Mucosa of stomach (tissue), 1 donor: ENCODE results near the gene WDR5B.
A peak's percentile ranks its signal among the peaks of the same experiment; 100 is the strongest.

Experiments used
- H3K27me3 ChIP-seq: one replicate; pipeline ENCODE4 v1.7.0; 2013; ENCODE audit warnings: mild to moderate bottlenecking, low read length; ENCODE audit not compliant: control insufficient read depth, insufficient read depth
- H3K36me3 ChIP-seq: one replicate; pipeline ENCODE4 v1.7.0; 2013; ENCODE audit warnings: low read length; ENCODE audit not compliant: control insufficient read depth, insufficient read depth
- H3K4me1 ChIP-seq: one replicate; pipeline ENCODE4 v1.7.0; 2013; ENCODE audit warnings: mild to moderate bottlenecking, low read length; ENCODE audit not compliant: control insufficient read depth, insufficient read depth
- H3K4me3 ChIP-seq: one replicate; pipeline ENCODE4 v1.7.0; 2013; ENCODE audit warnings: low read length
- H3K9ac ChIP-seq: one replicate; pipeline ENCODE4 v1.7.0; 2013; ENCODE audit warnings: mild to moderate bottlenecking, low read length, moderate library complexity
- H3K9me3 ChIP-seq: one replicate; pipeline ENCODE4 v1.7.0; 2013; ENCODE audit warnings: mild to moderate bottlenecking, low read length, moderate library complexity; ENCODE audit not compliant: control insufficient read depth
- donor health status: Pancreatic carcinoma.

The WDR5B gene

DNA sequence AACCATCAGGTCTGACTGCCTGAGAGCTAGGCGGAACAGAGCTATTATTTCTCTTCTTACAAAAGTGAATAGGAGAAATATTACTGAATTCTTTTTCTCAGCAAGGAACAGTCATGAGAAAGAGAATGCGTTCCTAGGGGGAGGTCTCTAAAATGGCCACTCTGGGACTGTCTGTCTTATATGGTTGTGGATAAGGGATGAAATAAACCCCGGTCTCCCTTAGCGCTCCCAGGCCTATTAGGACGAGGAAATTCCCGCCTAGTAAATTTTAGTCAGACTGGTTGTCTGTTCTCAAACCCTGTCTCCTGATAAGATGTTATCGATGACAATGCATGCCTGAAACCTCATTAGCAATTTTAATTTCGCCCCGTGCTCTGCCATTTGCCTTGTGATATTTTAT is 20.1 kb upstream of the WDR5B start:
- Histone ChIP-seq H3K9me3 (no peaks in the 10 kb centered on the region), H3K36me3 (peaks cover 4% of the 10 kb centered on the region), H3K9ac (no peak overlapping the region), H3K27me3 (no peaks in the 10 kb centered on the region), H3K4me1 (no peaks in the 10 kb centered on the region), H3K4me3 (no peak overlapping the region)

DNA sequence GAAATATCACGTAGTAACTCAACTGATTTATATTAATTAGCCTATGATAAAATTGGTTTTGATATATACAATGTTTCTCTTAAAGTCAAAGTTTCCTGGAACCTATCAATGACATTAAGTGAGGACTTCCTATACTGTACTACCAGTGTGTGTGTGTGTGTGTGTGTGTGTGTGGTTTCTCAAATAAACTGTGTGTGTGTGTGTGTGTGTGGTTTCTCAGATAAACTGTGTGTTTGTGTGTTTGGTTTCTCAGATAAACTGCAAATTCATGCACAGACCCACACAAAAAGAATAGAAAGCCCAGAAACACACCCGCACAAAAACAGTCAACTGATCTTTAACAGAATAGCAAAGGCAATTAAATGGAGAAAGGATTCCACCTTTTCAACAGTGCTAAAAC is 14.5 kb upstream of the WDR5B start:
- Histone ChIP-seq H3K4me3 (no peak overlapping the region), H3K9me3 (no peaks in the 10 kb centered on the region), H3K4me1 (no peaks in the 10 kb centered on the region), H3K27me3 (no peaks in the 10 kb centered on the region), H3K9ac (no peak overlapping the region), H3K36me3 (no peaks in the 10 kb centered on the region)

DNA sequence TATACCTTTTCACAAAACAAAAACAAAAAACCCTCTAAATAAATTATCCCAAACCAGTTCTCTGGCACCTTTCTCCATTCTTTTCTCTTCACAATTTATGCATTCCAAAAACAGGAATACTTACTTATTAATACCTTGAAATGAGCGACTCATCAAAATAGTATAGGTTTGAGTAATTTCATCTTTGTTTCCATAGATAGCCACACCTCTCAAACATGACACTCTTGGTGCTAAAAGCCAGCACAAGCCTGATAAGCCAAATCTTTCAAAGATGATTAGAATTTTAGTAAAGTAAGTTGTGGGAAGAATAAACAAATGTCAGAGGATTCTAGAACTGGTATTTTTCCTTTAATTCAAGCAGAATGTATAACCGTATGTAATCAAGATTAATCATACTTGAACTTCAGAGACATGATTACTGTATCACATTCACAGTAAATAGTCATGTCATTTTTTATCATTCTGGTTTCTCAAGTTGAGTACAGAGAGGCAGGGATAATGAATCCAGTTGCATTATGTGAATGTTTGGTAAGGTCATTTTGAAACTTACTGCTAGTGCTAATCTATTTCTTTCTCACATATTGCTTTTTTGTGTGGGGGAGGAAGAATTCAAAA is 12.1 kb upstream of the WDR5B start:
- Histone ChIP-seq H3K4me1 (no peaks in the 10 kb centered on the region), H3K4me3 (no peak overlapping the region), H3K27me3 (no peaks in the 10 kb centered on the region), H3K36me3 (no peaks in the 10 kb centered on the region), H3K9ac (no peak overlapping the region), H3K9me3 (no peaks in the 10 kb centered on the region)

DNA sequence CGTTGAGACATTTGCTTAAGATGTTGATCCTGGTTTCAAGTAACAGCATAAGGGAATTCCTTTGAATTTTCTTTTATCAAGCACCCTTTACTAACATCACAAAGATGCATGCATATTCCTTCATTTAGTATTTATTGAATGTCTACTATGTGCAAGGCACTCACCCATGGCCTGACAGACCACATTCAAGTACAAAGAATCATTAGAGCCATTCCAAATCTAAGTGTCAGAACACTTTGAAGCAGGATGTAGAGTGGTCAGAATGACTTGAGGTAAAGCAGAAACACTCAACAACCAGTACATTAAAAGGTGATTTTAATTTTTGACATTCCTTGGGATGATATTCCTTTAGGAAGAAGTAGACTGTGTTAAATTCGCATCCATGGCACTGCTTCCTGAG is 6.0 kb upstream of the WDR5B start:
- Histone ChIP-seq H3K4me3 (no peak overlapping the region), H3K36me3 (no peaks in the 10 kb centered on the region), H3K9me3 (no peaks in the 10 kb centered on the region), H3K4me1 (peaks cover 7% of the 10 kb centered on the region), H3K9ac (no peak overlapping the region), H3K27me3 (no peaks in the 10 kb centered on the region)

DNA sequence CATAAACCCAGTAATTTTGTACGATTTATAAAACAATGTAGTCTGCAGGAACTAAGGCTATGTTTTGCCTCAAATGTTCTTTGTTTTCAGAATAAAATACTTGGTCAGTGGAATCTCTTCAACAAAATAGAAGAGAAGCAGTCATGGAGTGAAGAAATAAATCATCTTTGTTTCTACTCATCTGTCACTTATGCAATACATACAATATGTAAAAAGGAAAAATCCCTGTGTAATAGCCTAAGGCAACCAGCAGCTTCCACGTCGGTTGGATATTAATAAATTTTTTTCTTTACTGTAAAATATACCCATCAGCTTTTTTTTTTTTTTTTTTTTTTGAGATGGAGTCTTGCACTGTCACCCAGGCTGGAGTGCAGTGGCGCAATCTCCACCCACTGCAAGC is 5.2 kb upstream of the WDR5B start:
- Histone ChIP-seq H3K4me1 (peaks cover 7% of the 10 kb centered on the region), H3K27me3 (no peaks in the 10 kb centered on the region), H3K4me3 (no peak overlapping the region), H3K36me3 (no peaks in the 10 kb centered on the region), H3K9me3 (no peaks in the 10 kb centered on the region), H3K9ac (no peak overlapping the region)

DNA sequence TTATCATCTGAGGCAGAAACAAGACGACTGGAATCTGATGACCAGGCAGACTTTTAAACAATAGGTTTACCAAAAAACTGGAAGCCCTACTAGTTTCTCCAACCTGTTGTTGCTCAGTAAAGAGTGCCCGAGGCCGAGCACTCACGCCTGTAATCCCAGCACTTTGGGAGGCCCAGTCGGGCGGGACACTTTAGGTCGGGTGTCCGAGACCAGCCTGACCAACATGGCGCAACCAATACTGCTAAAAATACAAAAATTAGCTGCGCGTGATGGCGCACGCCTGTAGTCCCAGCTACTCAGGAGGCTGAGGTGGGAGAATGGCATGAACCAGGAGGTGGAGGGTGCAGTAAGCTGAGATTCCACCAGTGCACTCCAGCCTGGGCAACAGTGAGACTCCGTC is 1.1 kb upstream of the WDR5B start:
- Histone ChIP-seq H3K4me1 (peaks cover 7% of the 10 kb centered on the region), H3K36me3 (no peaks in the 10 kb centered on the region), H3K4me3 (peak overlapping the region; percentile 66), H3K9me3 (no peaks in the 10 kb centered on the region), H3K27me3 (no peaks in the 10 kb centered on the region), H3K9ac (peak overlapping the region; percentile 82)

DNA sequence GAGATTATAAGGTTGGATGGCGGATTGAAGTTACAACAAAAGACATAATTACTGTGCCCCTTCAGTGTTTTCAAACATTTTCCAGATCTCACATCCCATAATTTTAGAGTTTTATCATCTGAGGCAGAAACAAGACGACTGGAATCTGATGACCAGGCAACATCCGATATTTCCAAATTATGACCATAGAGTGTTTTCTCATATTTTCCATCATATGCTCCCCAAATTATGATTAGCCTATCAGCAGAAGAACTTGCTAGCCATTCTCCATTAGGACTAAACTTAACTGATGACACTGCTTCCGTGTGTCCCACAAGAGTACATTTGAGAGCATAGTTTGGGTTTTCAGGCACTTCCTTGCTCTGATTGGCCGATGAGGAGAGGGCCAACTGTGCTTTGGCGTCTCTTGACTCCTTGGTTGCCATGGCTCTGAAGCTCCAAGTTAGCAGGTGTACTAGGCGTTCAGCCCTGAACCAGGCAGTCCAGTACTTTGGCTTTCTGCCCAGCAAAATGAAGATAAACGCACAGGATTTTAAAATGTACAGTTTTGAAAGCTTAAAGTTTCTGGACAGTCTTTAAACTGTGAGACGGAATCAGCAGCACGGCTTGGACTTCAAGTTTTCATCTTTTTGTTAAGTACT is 638 bp downstream of the WDR5B start:
- H3K4me3 ChIP-seq, result peak overlapping the region; percentile 66
- peaks cover 7% of the 10 kb centered on the region for H3K4me1 ChIP-seq
- H3K36me3 ChIP-seq, result no peaks in the 10 kb centered on the region
- H3K9me3 ChIP-seq, result no peaks in the 10 kb centered on the region
- H3K9ac ChIP-seq, result peak overlapping the region; percentile 82
- no peaks in the 10 kb centered on the region for H3K27me3 ChIP-seq

DNA sequence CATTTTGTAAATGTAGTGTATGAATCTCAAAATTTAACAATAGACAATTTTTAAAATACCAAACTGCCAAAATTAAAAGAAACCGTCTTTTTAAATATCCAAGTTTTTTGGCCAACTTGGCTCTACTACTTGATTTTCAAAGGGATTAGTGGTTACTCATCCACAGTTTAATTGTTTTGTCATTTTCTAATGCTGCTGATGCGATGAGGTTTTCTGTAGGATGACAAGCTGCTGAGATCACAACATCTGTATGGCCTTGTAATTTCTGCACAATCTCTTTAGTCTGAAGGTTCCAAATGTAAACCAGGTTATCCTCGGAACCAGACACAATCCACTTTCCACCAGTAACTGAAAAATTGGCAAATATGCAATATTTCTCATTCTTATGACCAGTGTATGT is 1.5 kb downstream of the WDR5B start:
- H3K36me3 ChIP-seq, result no peaks in the 10 kb centered on the region
- no peak overlapping the region for H3K4me3 ChIP-seq
- no peaks in the 10 kb centered on the region for H3K9me3 ChIP-seq
- no peaks in the 10 kb centered on the region for H3K27me3 ChIP-seq
- H3K9ac ChIP-seq, result no peak overlapping the region
- H3K4me1 ChIP-seq, result peaks cover 7% of the 10 kb centered on the region

DNA sequence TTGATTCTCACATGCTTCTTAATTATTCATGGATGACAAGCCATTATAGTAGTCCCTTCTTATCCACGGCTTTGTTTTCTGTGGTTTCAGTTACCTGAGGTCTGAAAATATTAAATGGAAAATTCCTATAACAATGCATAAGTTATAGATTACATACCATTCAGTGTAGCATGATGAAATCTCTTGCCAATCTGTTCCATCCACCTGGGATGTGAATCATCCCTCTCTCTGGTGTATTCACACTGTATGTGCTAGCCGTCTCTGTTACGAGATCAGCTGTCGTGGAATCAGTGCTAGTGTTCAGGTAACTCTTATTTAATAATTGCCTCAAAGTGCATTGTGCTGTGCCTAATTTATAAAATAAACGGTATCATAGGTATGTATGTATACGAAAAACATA is 5.2 kb downstream of the WDR5B start:
- H3K36me3 ChIP-seq, result no peaks in the 10 kb centered on the region
- H3K9me3 ChIP-seq, result no peaks in the 10 kb centered on the region
- H3K4me3 ChIP-seq, result no peak overlapping the region
- no peaks in the 10 kb centered on the region for H3K4me1 ChIP-seq
- no peaks in the 10 kb centered on the region for H3K27me3 ChIP-seq
- H3K9ac ChIP-seq, result no peak overlapping the region

DNA sequence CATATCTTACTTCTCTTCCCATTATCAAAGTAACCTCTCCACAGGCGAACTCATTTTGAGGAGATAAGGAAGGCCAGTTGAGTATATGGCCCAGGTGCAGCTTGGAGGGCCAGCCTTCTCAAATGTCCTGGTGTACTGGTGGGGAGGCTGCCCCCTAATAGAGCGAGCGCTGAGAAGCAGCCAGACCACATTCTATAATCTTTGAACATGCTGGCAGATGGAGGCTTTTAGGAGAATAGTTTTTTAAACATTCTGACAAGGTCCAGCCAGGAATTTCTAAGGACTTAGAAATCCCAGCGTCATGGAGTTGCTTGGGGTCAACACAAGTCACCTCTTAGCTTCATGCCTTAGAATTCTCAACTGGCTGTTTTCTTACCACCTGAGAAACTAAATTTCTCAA is 5.8 kb downstream of the WDR5B start:
- Histone ChIP-seq H3K27me3 (no peaks in the 10 kb centered on the region), H3K36me3 (no peaks in the 10 kb centered on the region), H3K9me3 (no peaks in the 10 kb centered on the region), H3K9ac (no peak overlapping the region), H3K4me1 (no peaks in the 10 kb centered on the region), H3K4me3 (no peak overlapping the region)

DNA sequence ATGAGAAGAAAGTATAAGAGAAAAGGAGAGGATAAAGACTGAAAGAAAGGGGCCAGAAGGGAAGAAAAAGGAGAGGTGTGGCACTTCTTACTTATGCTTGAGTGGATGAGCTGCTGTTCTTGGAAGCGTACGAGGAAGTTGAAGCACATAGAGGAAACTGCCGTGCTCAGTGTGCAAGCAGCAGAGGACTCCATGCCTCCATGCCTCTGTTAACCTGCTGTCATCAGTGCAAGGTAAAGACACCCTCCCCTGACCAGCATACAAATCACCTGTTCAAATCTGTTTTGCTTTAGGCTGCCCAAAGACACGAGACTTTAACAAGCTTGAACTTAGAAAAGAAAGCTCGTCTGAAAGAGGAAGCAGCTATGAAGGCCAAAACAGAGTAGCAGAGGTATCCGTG is 6.4 kb downstream of the WDR5B start:
- Histone ChIP-seq H3K9me3 (no peaks in the 10 kb centered on the region), H3K4me3 (no peak overlapping the region), H3K9ac (no peak overlapping the region)

DNA sequence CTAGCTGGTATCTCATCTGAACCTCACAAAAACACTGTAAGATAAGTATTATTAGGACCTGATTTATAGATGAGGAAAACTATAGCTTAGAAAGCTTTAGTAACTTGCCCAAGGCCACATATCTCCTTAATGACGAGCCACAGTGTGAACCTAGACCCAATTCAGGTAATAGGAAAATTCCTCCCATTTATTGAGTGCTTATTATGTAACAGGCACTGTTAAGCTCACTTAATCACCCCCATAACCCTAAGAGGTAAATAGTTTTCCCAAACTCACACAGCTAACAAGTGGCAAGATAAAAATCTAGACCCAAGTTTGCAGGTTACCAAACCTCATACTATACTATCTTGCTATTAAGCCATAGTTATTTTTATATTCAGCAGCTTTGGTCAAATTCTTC is 7.9 kb downstream of the WDR5B start:
- no peaks in the 10 kb centered on the region for H3K27me3 ChIP-seq
- H3K9me3 ChIP-seq, result no peaks in the 10 kb centered on the region
- no peak overlapping the region for H3K4me3 ChIP-seq
- no peak overlapping the region for H3K9ac ChIP-seq
- no peaks in the 10 kb centered on the region for H3K4me1 ChIP-seq
- H3K36me3 ChIP-seq, result peaks cover 3% of the 10 kb centered on the region

More for the DNA sequence above, 6.4 kb downstream of the WDR5B start:
- Histone ChIP-seq H3K4me1 (no peaks in the 10 kb centered on the region), H3K27me3 (no peaks in the 10 kb centered on the region), H3K36me3 (no peaks in the 10 kb centered on the region)

DNA sequence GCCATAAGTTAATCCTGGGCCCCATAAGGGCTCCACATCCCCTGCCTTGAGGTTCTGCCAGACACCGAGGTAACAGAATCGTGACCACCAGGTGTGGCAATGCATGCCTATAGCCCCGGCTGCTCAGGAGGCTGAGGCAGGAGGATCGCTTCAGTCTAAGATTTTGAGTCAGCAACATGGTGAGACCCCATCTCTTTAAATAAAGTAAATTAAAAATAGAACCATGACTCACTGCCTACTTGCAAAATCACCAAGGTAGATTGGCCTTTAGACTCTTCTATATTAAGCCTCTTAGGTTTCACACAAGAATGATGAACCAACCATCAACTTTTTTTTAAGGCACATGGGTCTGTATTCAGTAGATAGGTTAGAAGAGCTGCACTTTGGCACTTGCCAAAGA is 9.7 kb downstream of the WDR5B start:
- Histone ChIP-seq H3K4me1 (no peaks in the 10 kb centered on the region), H3K4me3 (no peak overlapping the region), H3K36me3 (peaks cover 5% of the 10 kb centered on the region), H3K9ac (no peak overlapping the region), H3K27me3 (no peaks in the 10 kb centered on the region), H3K9me3 (no peaks in the 10 kb centered on the region)
